Activated naive CD8-positive, alpha-beta T cell (primary cell): Measurements from ENCODE around the gene SEMA4D.
A peak's percentile ranks its signal among the peaks of the same experiment; 100 is the strongest.

Experiments used
- H3K27ac Mint-ChIP-seq: one replicate; pipeline ENCODE4 v1.8.0; 2021; ENCODE audit warnings: mixed read lengths
- H3K27me3 Mint-ChIP-seq: one replicate; pipeline ENCODE4 v1.8.0; 2021; ENCODE audit warnings: mixed read lengths
- H3K36me3 Mint-ChIP-seq: one replicate; pipeline ENCODE4 v1.8.0; 2021; ENCODE audit warnings: mixed read lengths
- H3K4me1 Mint-ChIP-seq: one replicate; pipeline ENCODE4 v1.8.0; 2021; ENCODE audit warnings: low read depth, mixed read lengths
- H3K4me3 Mint-ChIP-seq: one replicate; pipeline ENCODE4 v1.8.0; 2021; ENCODE audit warnings: mild to moderate bottlenecking, mixed read lengths
- H3K9me3 Mint-ChIP-seq: one replicate; pipeline ENCODE4 v1.8.0; 2021; ENCODE audit warnings: low read depth, mixed read lengths

The SEMA4D gene

DNA sequence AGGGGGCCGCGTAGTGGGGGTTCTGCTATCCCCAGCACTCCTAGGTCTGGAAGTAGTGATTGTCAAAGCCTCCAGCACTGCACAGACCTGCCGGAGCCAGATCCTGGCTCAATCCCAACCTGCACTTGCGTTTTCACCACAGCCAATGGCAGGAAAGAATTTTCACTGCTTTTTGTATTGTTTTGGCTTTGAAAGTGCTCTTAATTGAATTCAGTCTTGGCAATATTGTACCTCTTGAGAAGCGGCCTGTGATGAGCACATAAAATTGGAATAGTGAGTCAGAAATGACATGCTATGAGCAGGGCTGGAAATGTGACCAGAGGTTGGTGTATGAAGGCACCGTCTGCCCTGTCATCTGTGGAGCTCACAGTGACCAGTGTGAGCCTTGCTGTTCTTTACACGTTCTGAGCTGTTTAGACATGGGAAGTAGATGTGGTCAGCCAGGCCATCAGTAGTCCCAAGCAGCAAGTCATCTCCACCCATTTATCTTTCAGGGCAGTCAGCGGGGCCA lies 138.1 kb downstream of the SEMA4D start:
- Mint-ChIP-seq H3K36me3 (peaks cover 2% of the 10 kb centered on the region), H3K4me3 (no peak overlapping the region), H3K4me1 (peaks cover 16% of the 10 kb centered on the region), H3K27ac (peak overlapping the region; percentile 81), H3K9me3 (no peaks in the 10 kb centered on the region), H3K27me3 (no peaks in the 10 kb centered on the region)

DNA sequence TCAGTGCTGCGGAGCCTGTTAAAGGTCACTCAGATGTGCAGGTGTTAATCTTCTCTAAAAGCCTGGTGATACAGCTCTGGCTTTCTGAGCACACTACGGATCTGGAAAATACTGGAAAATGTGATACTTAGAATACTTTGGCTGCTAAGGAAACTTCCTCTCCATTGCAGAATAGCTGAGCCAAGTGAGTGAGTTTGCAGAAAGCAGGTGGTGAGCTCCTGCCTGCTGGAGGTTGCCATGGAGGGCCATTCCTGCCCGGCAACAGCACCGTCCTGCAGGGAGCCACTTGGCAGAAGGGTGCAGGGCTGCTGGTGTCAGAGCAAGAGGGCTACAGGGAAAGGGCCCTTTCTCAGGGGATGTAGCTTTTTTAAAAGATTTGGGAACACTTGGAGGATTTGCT lies 138.9 kb downstream of the SEMA4D start:
- peaks cover 2% of the 10 kb centered on the region for H3K36me3 Mint-ChIP-seq

DNA sequence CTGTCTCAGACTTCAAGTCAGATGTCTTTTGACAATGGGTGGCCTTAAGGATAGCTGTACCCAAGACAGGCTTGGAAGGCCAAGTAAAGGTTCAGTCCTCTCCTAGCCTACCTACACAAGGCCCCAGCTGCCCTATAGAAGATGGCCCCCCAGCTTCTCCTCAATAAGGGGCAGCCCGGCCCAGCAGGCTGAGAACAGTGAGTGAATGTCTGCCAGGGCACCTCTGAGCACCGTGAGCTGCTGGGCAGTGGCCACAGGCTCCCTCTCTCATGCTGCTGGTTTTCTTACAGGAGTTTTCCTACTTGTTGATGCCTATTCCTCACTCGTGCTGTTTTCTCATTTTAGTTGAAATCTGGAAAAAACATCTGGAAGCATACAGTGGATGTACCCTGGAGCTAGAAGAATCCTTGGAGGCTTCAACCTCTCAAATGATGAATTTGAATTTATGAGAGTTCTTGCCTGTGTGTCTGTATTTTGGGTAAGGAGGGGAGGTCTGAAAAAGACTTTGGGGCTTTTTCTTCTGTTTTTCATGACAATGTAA lies 139.5 kb downstream of the SEMA4D start:
- H3K27ac Mint-ChIP-seq = peak overlapping the region; percentile 72
- no peak overlapping the region for H3K4me3 Mint-ChIP-seq
- peaks cover 2% of the 10 kb centered on the region for H3K36me3 Mint-ChIP-seq
- H3K9me3 Mint-ChIP-seq = no peaks in the 10 kb centered on the region
- H3K27me3 Mint-ChIP-seq = no peaks in the 10 kb centered on the region
- H3K4me1 Mint-ChIP-seq = peaks cover 20% of the 10 kb centered on the region

More for the DNA sequence above, 138.9 kb downstream of the SEMA4D start:
- peak overlapping the region; percentile 61 for H3K27ac Mint-ChIP-seq
- H3K4me1 Mint-ChIP-seq = peaks cover 16% of the 10 kb centered on the region
- no peaks in the 10 kb centered on the region for H3K27me3 Mint-ChIP-seq
- H3K9me3 Mint-ChIP-seq = no peaks in the 10 kb centered on the region
- no peak overlapping the region for H3K4me3 Mint-ChIP-seq

DNA sequence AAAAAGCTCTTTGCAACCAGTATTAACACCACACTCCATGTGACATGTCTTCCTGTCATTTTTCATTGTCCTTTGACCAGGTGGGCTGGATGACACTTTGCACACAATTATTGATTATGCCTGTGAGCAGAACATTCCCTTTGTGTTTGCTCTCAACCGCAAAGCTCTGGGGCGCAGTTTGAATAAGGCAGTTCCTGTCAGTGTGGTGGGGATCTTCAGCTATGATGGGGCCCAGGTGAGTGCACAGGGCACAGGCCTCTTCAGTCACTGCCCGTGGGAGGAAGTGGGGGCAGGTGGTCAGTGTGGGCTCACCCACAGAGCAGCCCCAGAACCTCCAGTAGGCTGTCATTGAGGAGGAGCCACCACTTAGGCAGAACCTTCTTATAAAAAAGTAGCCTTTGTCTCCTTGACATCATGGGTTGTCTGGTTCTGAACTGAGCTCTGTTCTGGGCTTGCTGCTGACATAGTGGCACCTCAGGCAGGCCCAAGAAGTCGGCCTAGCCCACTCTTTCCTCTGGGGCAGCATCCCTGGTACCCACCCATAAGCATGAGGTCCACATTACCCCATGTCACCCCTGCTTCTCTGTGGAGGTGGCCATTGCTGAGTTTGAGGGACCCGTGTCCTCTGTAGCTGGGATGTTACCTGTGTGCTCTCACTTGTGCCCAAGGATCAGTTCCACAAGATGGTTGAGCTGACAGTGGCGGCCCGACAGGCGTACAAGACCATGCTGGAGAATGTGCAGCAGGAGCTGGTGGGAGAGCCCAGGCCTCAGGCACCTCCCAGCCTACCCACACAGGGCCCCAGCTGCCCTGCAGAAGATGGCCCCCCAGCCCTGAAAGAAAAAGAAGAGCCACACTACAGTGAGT lies 140.3 kb downstream of the SEMA4D start:
- Mint-ChIP-seq H3K36me3 (peaks cover 2% of the 10 kb centered on the region), H3K27me3 (no peaks in the 10 kb centered on the region), H3K9me3 (no peaks in the 10 kb centered on the region), H3K27ac (peak overlapping the region; percentile 72), H3K4me3 (no peak overlapping the region), H3K4me1 (peaks cover 23% of the 10 kb centered on the region)

DNA sequence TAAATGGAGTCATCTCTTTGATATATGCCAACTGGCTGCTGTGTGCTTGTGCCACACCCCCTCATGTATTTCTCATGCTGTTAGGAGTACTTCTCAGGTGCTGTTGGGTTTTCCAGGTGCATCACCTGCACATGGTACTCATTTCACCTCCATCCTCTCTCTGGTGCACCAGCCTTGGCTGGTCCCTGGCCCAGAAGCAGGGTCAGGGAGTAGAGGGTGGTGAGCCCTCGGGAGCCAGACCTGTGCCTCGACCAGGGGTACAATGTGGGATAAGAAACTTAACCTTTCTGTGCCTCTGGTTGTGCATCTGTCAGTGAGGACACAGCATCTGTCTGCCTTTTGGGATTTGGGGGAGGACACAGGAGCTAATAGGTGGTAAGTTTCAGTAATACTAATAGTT lies 141.1 kb downstream of the SEMA4D start:
- peak overlapping the region; percentile 61 for H3K27ac Mint-ChIP-seq
- H3K27me3 Mint-ChIP-seq = no peaks in the 10 kb centered on the region
- peaks cover 31% of the 10 kb centered on the region for H3K4me1 Mint-ChIP-seq
- H3K36me3 Mint-ChIP-seq = peaks cover 5% of the 10 kb centered on the region
- H3K4me3 Mint-ChIP-seq = no peak overlapping the region
- H3K9me3 Mint-ChIP-seq = no peaks in the 10 kb centered on the region

DNA sequence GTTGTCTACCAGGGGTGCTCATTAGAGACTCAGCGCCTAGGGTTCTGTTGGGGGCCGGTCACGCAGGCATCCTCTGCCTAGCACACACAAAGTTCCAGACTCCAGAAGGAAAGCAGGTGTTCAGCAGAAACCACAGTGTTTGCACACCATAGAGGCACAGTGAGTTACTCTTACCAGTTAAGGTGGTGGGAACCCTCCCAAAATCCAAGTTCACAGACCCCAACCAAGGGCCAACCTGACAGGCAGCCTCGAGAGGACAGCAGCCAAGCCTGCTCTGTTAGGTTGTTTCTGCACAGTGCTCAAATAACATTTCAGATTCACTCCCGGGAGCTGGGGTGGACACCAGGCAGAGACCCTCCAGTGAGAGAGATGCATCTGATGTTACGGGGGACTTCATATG lies 143.4 kb downstream of the SEMA4D start:
- Mint-ChIP-seq H3K27me3 (no peaks in the 10 kb centered on the region), H3K36me3 (peaks cover 6% of the 10 kb centered on the region), H3K4me1 (peaks cover 33% of the 10 kb centered on the region), H3K9me3 (no peaks in the 10 kb centered on the region), H3K27ac (no peak overlapping the region), H3K4me3 (no peak overlapping the region)

DNA sequence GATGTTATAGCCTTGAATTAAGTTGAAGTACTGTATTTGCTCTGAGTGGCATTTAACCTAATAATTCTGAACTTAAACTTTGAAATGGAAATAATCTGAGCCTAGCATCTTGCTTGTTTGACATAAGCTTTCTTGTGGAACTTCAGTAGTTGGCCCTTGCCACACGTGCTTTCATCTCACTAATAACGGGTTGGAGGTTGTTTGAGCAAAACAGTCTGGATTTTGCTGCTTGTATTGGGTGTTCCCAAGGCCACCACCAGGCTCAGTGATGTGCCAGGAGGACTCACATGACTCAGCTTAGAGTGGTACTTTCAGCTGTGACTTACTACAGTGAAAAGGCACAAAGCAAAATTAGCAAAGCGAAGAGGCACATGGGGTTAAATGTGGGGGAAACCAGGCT lies 143.9 kb downstream of the SEMA4D start:
- H3K36me3 Mint-ChIP-seq = peaks cover 6% of the 10 kb centered on the region
- no peaks in the 10 kb centered on the region for H3K9me3 Mint-ChIP-seq
- H3K4me1 Mint-ChIP-seq = peaks cover 33% of the 10 kb centered on the region
- H3K27ac Mint-ChIP-seq = peak overlapping the region; percentile 46
- H3K27me3 Mint-ChIP-seq = no peaks in the 10 kb centered on the region
- H3K4me3 Mint-ChIP-seq = no peak overlapping the region

DNA sequence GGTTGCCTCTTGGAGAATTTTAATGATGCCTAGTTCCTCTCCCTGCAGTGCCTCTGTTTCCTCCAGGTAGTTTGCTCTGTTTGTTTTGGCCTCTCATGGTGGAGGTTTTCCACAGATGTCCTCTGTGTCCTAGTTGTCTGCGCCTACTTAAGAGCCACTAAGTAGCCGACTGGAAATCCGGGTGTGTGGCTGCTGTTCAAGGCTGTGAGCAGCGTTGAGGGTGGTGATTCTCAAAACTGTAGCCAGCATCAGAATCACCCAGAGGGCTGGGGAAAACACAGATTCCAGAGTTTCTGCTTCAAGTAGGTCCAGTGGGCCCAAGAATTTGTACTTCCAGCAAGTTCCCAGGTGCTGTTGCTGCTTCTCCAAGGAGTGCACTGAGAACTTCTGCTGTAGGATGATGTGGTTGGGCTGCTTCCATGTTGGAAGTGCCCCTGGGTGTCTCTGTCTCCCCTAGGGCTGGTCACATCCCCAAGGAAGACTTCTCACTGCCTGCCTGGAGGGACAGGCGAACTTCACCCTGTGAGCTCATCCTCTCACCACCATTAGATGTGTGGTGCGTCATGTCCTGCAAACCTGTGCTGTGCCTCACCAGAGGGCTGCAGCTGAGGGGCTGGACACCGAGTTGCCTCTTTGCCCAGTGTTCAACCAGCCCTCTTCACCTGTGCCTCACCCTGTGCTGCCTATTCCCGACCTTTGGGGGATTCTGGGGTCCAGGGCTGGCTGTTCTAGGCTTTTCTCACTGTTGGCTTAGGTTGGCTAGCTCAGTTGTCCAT lies 144.9 kb downstream of the SEMA4D start:
- Mint-ChIP-seq H3K4me3 (no peak overlapping the region), H3K4me1 (peaks cover 33% of the 10 kb centered on the region), H3K27ac (peak overlapping the region; percentile 66), H3K9me3 (no peaks in the 10 kb centered on the region), H3K36me3 (peaks cover 6% of the 10 kb centered on the region), H3K27me3 (no peaks in the 10 kb centered on the region)

DNA sequence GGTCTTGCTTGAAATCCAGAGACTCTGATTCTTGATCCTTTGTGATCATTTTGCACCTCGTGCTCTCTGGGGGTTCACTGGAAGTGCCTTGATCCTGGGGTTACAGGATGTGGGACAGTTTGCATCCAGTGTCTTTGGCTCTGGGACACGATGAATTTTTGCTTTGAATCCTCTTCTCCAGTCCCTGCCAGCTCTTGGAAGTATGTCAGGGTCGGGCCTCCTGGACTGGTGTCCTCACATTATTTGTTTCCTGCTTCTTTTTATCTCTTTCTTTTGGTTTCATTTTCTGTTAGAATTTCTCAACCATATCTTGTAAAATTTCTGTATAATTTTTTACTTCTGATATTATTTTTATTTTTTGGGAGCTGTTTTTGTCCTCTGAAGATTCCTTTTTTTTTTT lies 145.5 kb downstream of the SEMA4D start:
- peak overlapping the region; percentile 54 for H3K27ac Mint-ChIP-seq
- no peaks in the 10 kb centered on the region for H3K9me3 Mint-ChIP-seq
- peaks cover 31% of the 10 kb centered on the region for H3K4me1 Mint-ChIP-seq
- H3K36me3 Mint-ChIP-seq = peaks cover 6% of the 10 kb centered on the region
- no peak overlapping the region for H3K4me3 Mint-ChIP-seq
- no peaks in the 10 kb centered on the region for H3K27me3 Mint-ChIP-seq

DNA sequence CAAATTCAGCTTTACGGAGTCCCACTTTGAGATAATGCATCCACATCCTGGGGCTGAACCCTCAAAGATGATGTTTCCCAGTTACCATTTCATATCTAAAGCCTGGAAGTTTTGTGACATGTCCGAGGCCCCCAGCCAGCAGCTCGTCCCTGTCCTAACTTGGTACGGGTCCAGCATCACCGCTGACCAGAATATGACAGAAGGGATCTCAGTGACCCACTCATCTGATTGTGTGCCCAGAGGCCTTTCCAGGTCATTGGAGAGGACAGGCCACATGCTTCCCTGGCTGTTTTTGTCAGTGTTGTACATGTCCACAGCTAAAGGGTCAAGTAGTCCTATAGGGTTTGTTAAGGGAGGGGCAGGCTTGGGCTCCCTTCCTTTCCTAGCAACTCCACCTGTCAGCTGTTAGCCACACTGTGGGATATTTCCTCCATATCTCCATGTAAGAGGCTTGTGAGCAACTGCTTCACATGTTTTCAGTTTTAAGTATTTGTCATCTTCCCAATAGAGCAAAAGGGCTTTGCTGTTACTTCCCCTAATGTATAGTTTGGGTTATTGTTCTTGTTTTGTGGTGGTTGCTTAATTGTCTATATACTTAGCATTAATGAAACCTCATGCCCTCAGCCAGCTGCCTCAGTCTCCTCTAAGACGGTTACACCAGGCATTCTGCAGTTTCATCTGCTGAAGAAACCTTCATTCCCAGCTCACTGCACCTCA lies 146.2 kb downstream of the SEMA4D start:
- no peaks in the 10 kb centered on the region for H3K9me3 Mint-ChIP-seq
- no peak overlapping the region for H3K4me3 Mint-ChIP-seq
- H3K27ac Mint-ChIP-seq = peak overlapping the region; percentile 59
- H3K36me3 Mint-ChIP-seq = peaks cover 9% of the 10 kb centered on the region
- H3K27me3 Mint-ChIP-seq = no peaks in the 10 kb centered on the region
- H3K4me1 Mint-ChIP-seq = peaks cover 27% of the 10 kb centered on the region

DNA sequence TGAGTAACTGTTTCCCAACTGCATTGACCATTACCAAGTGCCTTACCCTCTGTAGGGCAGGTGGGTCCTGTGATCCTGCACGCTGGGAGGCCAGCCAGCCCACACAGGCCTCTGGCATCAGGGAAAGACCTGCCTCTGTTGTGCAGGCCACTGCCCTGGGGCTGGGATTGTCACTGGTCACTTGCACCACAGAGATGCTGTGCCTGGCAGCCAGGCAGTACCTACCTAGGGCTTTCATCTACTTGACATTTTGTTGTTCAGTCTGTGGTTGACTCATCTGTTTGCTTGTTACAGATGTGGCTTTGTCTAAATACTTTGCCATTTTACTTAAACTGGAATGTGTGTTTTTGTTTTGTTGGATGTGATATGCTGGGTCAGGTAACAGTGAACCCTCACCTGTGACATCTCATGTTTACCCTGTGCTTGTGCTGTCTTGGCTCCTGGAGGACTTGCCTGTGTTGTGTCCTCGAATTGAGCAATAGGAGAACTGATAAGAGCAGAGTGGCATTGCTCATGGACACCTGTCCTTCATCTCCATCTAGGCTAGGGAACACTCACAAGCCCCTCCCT lies 146.8 kb downstream of the SEMA4D start:
- Mint-ChIP-seq H3K27ac (no peak overlapping the region), H3K27me3 (no peaks in the 10 kb centered on the region), H3K36me3 (peaks cover 11% of the 10 kb centered on the region), H3K9me3 (no peaks in the 10 kb centered on the region), H3K4me3 (no peak overlapping the region), H3K4me1 (peaks cover 27% of the 10 kb centered on the region)

DNA sequence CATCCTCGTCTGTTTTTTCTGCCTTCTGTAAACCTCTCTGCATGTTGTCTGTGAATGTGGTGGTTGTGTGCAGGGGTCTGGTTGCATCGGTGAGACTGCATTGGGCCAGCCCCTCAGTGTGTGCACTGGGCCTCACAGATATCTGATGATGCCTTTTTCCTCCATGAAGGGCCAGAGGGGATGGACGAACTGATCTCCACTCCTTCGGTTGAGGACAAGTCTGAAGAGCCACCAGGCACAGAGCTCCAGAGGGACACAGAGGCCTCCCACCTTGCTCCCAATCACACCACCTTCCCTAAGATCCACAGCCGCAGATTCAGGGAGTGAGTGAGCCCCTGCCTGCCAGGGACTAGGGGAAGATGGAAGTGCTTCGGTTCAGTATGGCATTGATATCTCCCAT lies 148.3 kb downstream of the SEMA4D start:
- Mint-ChIP-seq H3K27me3 (no peaks in the 10 kb centered on the region), H3K9me3 (no peaks in the 10 kb centered on the region), H3K27ac (no peak overlapping the region), H3K4me1 (peaks cover 27% of the 10 kb centered on the region), H3K4me3 (no peak overlapping the region), H3K36me3 (peaks cover 14% of the 10 kb centered on the region)

DNA sequence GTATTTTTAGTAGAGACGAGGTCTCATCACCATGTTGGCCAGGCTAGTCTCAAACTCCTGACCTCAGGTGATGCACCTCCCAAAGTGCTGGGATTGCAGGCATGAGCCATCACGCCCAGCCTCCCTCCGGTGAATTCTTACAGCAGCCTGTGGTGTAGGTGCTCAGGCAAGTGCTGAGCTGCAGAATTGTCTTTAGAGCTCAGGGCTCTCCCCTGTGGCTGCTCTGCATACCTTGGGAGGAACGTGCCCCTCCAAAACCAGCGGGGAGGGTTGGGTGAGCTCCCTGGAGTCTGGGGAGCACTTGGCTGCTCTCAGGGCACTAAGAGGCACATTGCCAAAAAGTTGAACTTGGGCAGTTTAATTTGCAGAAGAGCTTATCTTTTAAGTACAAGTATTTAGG lies 150.3 kb downstream of the SEMA4D start:
- no peak overlapping the region for H3K4me3 Mint-ChIP-seq
- H3K4me1 Mint-ChIP-seq = peaks cover 30% of the 10 kb centered on the region
- peaks cover 28% of the 10 kb centered on the region for H3K36me3 Mint-ChIP-seq
- no peak overlapping the region for H3K27ac Mint-ChIP-seq
- no peaks in the 10 kb centered on the region for H3K27me3 Mint-ChIP-seq
- H3K9me3 Mint-ChIP-seq = no peaks in the 10 kb centered on the region

DNA sequence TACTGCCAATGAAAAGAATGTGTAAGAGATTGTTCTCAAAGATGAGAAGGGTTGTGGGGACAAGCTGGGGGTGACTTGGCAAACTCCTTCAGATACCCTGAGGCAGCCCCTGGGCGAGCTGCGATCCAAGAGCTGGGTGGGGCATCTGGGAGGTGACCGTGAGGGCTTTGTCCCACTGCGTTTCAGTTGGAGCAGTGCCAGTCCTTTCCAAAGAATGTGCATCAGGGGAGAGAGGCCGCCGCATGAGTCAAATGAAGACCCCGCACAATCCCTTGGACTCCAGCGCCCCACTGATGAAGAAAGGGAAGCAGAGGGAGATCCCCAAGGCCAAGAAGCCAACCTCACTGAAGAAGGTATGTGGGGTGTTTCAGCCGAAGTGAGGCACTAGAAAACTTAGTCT lies 151.2 kb downstream of the SEMA4D start:
- Mint-ChIP-seq H3K9me3 (no peaks in the 10 kb centered on the region), H3K4me1 (peaks cover 25% of the 10 kb centered on the region), H3K36me3 (peaks cover 34% of the 10 kb centered on the region), H3K4me3 (no peak overlapping the region), H3K27ac (no peak overlapping the region), H3K27me3 (no peaks in the 10 kb centered on the region)
